MM.1S (cell line): Measurements from ENCODE around the gene MPZL1.

Source experiments
- DNase-seq: peaks from one replicate; pipeline ENCODE4 v3.0.0-alpha.2; 2015
- H2AFZ ChIP-seq: fragments of 300-600 bp; sonication (generic); 2 replicates; pipeline ENCODE4 v1.6.0; 2016; ENCODE audit warnings: antibody characterized with exemption, low read length
- H3F3A ChIP-seq: fragments of 300-600 bp; sonication (generic); 2 replicates; pipeline ENCODE4 v1.6.1; 2016; ENCODE audit warnings: mild to moderate bottlenecking, antibody characterized with exemption, low read length, moderate library complexity, mixed read lengths; ENCODE audit not compliant: insufficient read depth
- H3K27ac ChIP-seq: fragments of 300-600 bp; sonication (generic); 2 replicates; pipeline ENCODE4 v1.5.1; 2016; ENCODE audit warnings: mild to moderate bottlenecking, low read length
- H3K27me3 ChIP-seq: fragments of 300-600 bp; sonication (generic); replicated peaks from 2 replicates; pipeline ENCODE4 v1.6.0; 2016; ENCODE audit warnings: low read length; ENCODE audit not compliant: insufficient read depth
- H3K36me3 ChIP-seq: fragments of 300-600 bp; sonication (generic); replicated peaks from 2 replicates; pipeline ENCODE4 v1.6.1; 2016; ENCODE audit warnings: mild to moderate bottlenecking, low read length, mixed read lengths; ENCODE audit not compliant: insufficient read depth
- H3K4me1 ChIP-seq: fragments of 300-600 bp; sonication (generic); 2 replicates; pipeline ENCODE4 v1.6.1; 2016; ENCODE audit warnings: low read length, mixed read lengths
- H3K4me2 ChIP-seq: fragments of 300-600 bp; sonication (generic); 2 replicates; pipeline ENCODE4 v1.6.0; 2016; ENCODE audit warnings: low read depth, low read length
- H3K4me3 ChIP-seq: fragments of 300-600 bp; sonication (generic); 2 replicates; pipeline ENCODE4 v1.5.1; 2016; ENCODE audit warnings: low read length, mixed read lengths
- H3K79me2 ChIP-seq: fragments of 300-600 bp; sonication (generic); 2 replicates; pipeline ENCODE4 v1.6.1; 2016; ENCODE audit warnings: mixed run types, low read length, mixed read lengths
- H3K9ac ChIP-seq: fragments of 300-600 bp; sonication (generic); 2 replicates; pipeline ENCODE4 v1.6.1; 2016; ENCODE audit warnings: low read length, mixed read lengths
- H3K9me2 ChIP-seq: fragments of 300-600 bp; sonication (generic); replicated peaks from 2 replicates; pipeline ENCODE4 v1.6.1; 2016; ENCODE audit warnings: mild to moderate bottlenecking, low read length, mixed read lengths; ENCODE audit not compliant: insufficient read depth
- H3K9me3 ChIP-seq: fragments of 300-600 bp; sonication (generic); replicated peaks from 2 replicates; pipeline ENCODE4 v1.6.1; 2016; ENCODE audit warnings: mild to moderate bottlenecking, low read length, mixed read lengths; ENCODE audit not compliant: insufficient read depth
- H4K20me1 ChIP-seq: fragments of 300-600 bp; sonication (generic); 2 replicates; pipeline ENCODE4 v1.6.1; 2016; ENCODE audit warnings: mild to moderate bottlenecking, low read length, moderate library complexity, mixed read lengths; ENCODE audit not compliant: insufficient read depth
- CTCF ChIP-seq: fragments of 300-600 bp; sonication (generic); IDR thresholded peaks from 2 replicates; pipeline ENCODE4 v1.5.1; 2016; ENCODE audit warnings: antibody characterized with exemption, low read length, mixed read lengths
- EZH2 ChIP-seq: fragments of 300-600 bp; sonication (generic); optimal IDR thresholded peaks from 2 replicates; pipeline ENCODE3; 2017; ENCODE audit warnings: low read depth, mild to moderate bottlenecking, antibody characterized with exemption, low read length, mixed read lengths
- EZH2phosphoT487 ChIP-seq: fragments of 300-600 bp; sonication (generic); IDR thresholded peaks from 2 replicates; pipeline ENCODE4 v1.6.1; 2018; ENCODE audit warnings: antibody characterized with exemption, low read length

Gene MPZL1

GRCh38 chr1:167756730-167757405 lies 35.1 kb downstream of the MPZL1 start:
- H3K4me1 ChIP-seq, result peaks cover 11% of the 10 kb centered on the region
- H3K9me3 ChIP-seq, result no peaks in the 10 kb centered on the region
- no peak overlapping the region for H3K27ac ChIP-seq
- H3K4me2 ChIP-seq, result no peak overlapping the region
- H3K9me2 ChIP-seq, result no peaks in the 10 kb centered on the region
- no peak overlapping the region for H2AFZ ChIP-seq
- no peak overlapping the region for H3K4me3 ChIP-seq
- no peak overlapping the region for H3K9ac ChIP-seq
- DNase-seq, result no peak
- H3F3A ChIP-seq, result peaks cover 9% of the 10 kb centered on the region; the same call in 1 of the 2 replicates
- H4K20me1 ChIP-seq, result no peaks in the 10 kb centered on the region
- H3K27me3 ChIP-seq, result no peaks in the 10 kb centered on the region
- 0 out of 2 replicates have a peak, but pooled peaks cover 4% of the 10 kb centered on the region for H3K79me2 ChIP-seq
- H3K36me3 ChIP-seq, result no peaks in the 10 kb centered on the region
- TF ChIP-seq EZH2phosphoT487 (no peak), CTCF (no peak), EZH2 (no peak)

- DNase-seq, result no peak
- Histone ChIP-seq H4K20me1 (no peaks in the 10 kb centered on the region), H3F3A (peaks cover 7% of the 10 kb centered on the region; the same call in 1 of the 2 replicates), H3K36me3 (no peaks in the 10 kb centered on the region), H3K9ac (no peak overlapping the region), H2AFZ (no peak overlapping the region), H3K4me2 (no peak overlapping the region), H3K9me2 (no peaks in the 10 kb centered on the region), H3K27me3 (no peaks in the 10 kb centered on the region), H3K79me2 (0 out of 2 replicates have a peak, but pooled peaks cover 4% of the 10 kb centered on the region), H3K9me3 (no peaks in the 10 kb centered on the region), H3K27ac (no peak overlapping the region), H3K4me3 (no peak overlapping the region), H3K4me1 (0 out of 2 replicates have a peak, but pooled peaks cover 4% of the 10 kb centered on the region)
- TF ChIP-seq CTCF (no peak), EZH2phosphoT487 (no peak), EZH2 (no peak)
Measured at GRCh38 chr1:167757433-167758309, 35.9 kb downstream of the MPZL1 start.

GRCh38 chr1:167761400-167761799 lies 39.6 kb downstream of the MPZL1 start:
- no peaks in the 10 kb centered on the region for H3K27me3 ChIP-seq
- no peak overlapping the region for H3K9ac ChIP-seq
- no peaks in the 10 kb centered on the region for H3K36me3 ChIP-seq
- H3K9me3 ChIP-seq, result no peaks in the 10 kb centered on the region
- H3K27ac ChIP-seq, result no peak overlapping the region
- H3F3A ChIP-seq, result no peaks in the 10 kb centered on the region
- H3K4me2 ChIP-seq, result no peak overlapping the region
- no peaks in the 10 kb centered on the region for H3K9me2 ChIP-seq
- H3K4me1 ChIP-seq, result no peaks in the 10 kb centered on the region
- H4K20me1 ChIP-seq, result no peaks in the 10 kb centered on the region
- TF ChIP-seq EZH2phosphoT487, result no peak
- no peak for TF ChIP-seq CTCF
- no peak for TF ChIP-seq EZH2
- H3K79me2 ChIP-seq, result no peaks in the 10 kb centered on the region
- no peak overlapping the region for H3K4me3 ChIP-seq
- no peak overlapping the region for H2AFZ ChIP-seq
- no peak for DNase-seq
